ENCODE measurements around the gene PWP1.

The PWP1 gene

GRCh38 chr12:107760207-107760808 is 74.7 kb downstream of the PWP1 start:
- peak; percentile 14 for DNase-seq (ENCODE audit: low read depth)
- peak overlapping the region; percentile 93 for H3K4me3 ChIP-seq (ENCODE audit: low read depth, low read length)
- no peak for TF ChIP-seq CTCF (conservative IDR thresholded peaks at IDR 0.05; ENCODE audit: low read depth, low read length)

GRCh38 chr12:107760809-107761501 is 75.4 kb downstream of the PWP1 start, which contains the start of gene PRDM4:
Gene PRDM4, minus strand, starts transcription at chr12:107761137. Its CDS starts 622 bp downstream, at chr12:107760515.
- H3K4me3 ChIP-seq (ENCODE audit: low read depth, low read length), result peak within 1 kb of the TSS; percentile 93
- peak; percentile 96 for DNase-seq (ENCODE audit: low read depth)
- TF ChIP-seq CTCF (conservative IDR thresholded peaks at IDR 0.05; ENCODE audit: low read depth, low read length), result no peak

- no peak for TF ChIP-seq CTCF (conservative IDR thresholded peaks at IDR 0.05; ENCODE audit: low read depth, low read length)
- H3K4me3 ChIP-seq (ENCODE audit: low read depth, low read length), result peak overlapping the region; percentile 93
- peak; percentile 14 for DNase-seq (ENCODE audit: low read depth)
These were observed 75.9 kb downstream of the PWP1 start for GRCh38 chr12:107761502-107761904.

Data from choroid plexus epithelial cell (primary cell).